ENCODE results near the gene ZBTB20.

Gene ZBTB20

DNA sequence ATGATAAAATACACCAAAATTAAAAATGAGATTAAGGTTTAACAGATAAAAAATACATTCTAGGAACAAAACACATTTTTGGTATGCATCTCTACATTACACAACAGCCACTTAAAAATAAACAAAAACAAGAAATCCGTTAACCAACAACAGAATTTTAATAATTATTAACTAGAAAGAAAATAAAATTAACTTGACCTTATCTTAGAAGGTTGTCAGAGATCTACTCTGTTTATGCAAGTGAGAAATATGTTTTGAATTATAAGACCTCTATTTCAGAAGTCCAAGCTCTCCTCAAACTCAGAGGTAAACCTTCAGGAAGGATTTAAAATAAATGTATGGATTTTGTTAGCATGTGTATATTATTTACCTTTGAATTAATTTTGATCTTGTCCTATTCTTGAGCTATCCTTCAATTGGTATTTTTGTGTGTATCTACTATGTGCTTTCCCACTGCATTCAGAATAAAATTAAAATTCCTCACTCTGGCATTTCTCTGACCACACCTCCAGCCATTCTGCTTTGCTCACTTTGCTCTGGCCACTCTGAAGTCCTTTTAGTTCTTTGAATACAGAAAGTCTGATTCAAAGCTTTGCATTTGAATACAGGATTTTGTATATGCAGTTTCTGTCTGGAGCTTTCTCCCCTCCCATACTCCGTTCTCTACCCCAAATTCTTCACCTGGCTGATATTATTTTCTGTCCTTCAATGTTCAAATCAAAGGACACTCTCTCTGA, 352.0 kb downstream of the ZBTB20 start:
- no peak overlapping the region for H2BK12ac ChIP-seq (ENCODE audit: low read length in 2 of 2)
- H3K27me3 ChIP-seq (ENCODE audit: control insufficient read depth in 1 of 2, insufficient read depth in 1 of 2, low read length in 2 of 2) = no peaks in the 10 kb centered on the region
- H2BK120ac ChIP-seq (ENCODE audit: low read depth, low read length) = no peak overlapping the region
- no peak overlapping the region for H3K4me2 ChIP-seq (ENCODE audit: low read length, poor library complexity, severe bottlenecking)
- H3K4me1 ChIP-seq (ENCODE audit: control insufficient read depth, insufficient read depth, low read depth, low read length) = no peaks in the 10 kb centered on the region
- no peak overlapping the region for H3K27ac ChIP-seq (ENCODE audit: low read length, poor library complexity, severe bottlenecking)
- peaks cover 0 to 2% of the 10 kb centered on the region in 2 experiments for H3K36me3 ChIP-seq (ENCODE audit: control insufficient read depth in 1 of 2, insufficient read depth in 2 of 2, low read depth in 1 of 2, low read length in 2 of 2)
- no peak for DNase-seq
- H2AFZ ChIP-seq (ENCODE audit: low read depth, low read length) = no peak overlapping the region
- no peak overlapping the region for H4K8ac ChIP-seq (ENCODE audit: low read length)
- no peak overlapping the region for H3K23ac ChIP-seq (ENCODE audit: low read length in 2 of 2)
- WGBS = 65% methylated on average over 1 of the region's 2 CpGs
- H2BK15ac ChIP-seq (ENCODE audit: low read depth, poor library complexity, severe bottlenecking) = no peak overlapping the region
- no peak overlapping the region for H3K4me3 ChIP-seq (ENCODE audit: insufficient read depth in 1 of 2, low read depth in 1 of 2, low read length in 2 of 2)
- H3K79me1 ChIP-seq (replicated peaks; ENCODE audit: low read length, poor library complexity, severe bottlenecking) = no peaks in the 10 kb centered on the region
- H4K91ac ChIP-seq (ENCODE audit: low read length) = no peak overlapping the region
- H2BK5ac ChIP-seq (ENCODE audit: low read depth, low read length, poor library complexity, severe bottlenecking) = no peak overlapping the region
- no peak overlapping the region for H3K18ac ChIP-seq (ENCODE audit: low read depth in 1 of 2, low read length in 2 of 2)
- H3K14ac ChIP-seq (ENCODE audit: low read length in 2 of 2) = no peak overlapping the region
- H3K4ac ChIP-seq (ENCODE audit: low read depth in 1 of 2, low read length in 2 of 2) = no peak overlapping the region
- H3K9ac ChIP-seq (ENCODE audit: low read length) = no peak overlapping the region
- no peaks in the 10 kb centered on the region for H3K9me3 ChIP-seq (ENCODE audit: control insufficient read depth, low read length)
- H2AK5ac ChIP-seq (ENCODE audit: low read length, severe bottlenecking) = no peak overlapping the region

GRCh38 chr3:114792159-114792918, 354.7 kb downstream of the ZBTB20 start:
- no peaks in the 10 kb centered on the region for H3K27me3 ChIP-seq (ENCODE audit: control insufficient read depth in 1 of 2, insufficient read depth in 1 of 2, low read length in 2 of 2)
- no peak overlapping the region for H2BK15ac ChIP-seq (ENCODE audit: low read depth, poor library complexity, severe bottlenecking)
- H3K4ac ChIP-seq (ENCODE audit: low read depth in 1 of 2, low read length in 2 of 2) = no peak overlapping the region
- 83% methylated on average over 1 of the region's 2 CpGs for WGBS
- no peak overlapping the region for H2BK5ac ChIP-seq (ENCODE audit: low read depth, low read length, poor library complexity, severe bottlenecking)
- H4K8ac ChIP-seq (ENCODE audit: low read length) = no peak overlapping the region
- H4K91ac ChIP-seq (ENCODE audit: low read length) = no peak overlapping the region
- no peak overlapping the region for H2BK120ac ChIP-seq (ENCODE audit: low read depth, low read length)
- no peak overlapping the region for H3K9ac ChIP-seq (ENCODE audit: low read length)
- H3K4me1 ChIP-seq (ENCODE audit: control insufficient read depth, insufficient read depth, low read depth, low read length) = no peaks in the 10 kb centered on the region
- no peak overlapping the region for H2BK12ac ChIP-seq (ENCODE audit: low read length in 2 of 2)
- no peak overlapping the region for H3K18ac ChIP-seq (ENCODE audit: low read depth in 1 of 2, low read length in 2 of 2)
- no peak overlapping the region for H3K14ac ChIP-seq (ENCODE audit: low read length in 2 of 2)
- no peaks in the 10 kb centered on the region for H3K9me3 ChIP-seq (ENCODE audit: control insufficient read depth, low read length)
- H2AK5ac ChIP-seq (ENCODE audit: low read length, severe bottlenecking) = no peak overlapping the region
- no peaks in the 10 kb centered on the region for H3K79me1 ChIP-seq (replicated peaks; ENCODE audit: low read length, poor library complexity, severe bottlenecking)
- H3K4me2 ChIP-seq (ENCODE audit: low read length, poor library complexity, severe bottlenecking) = no peak overlapping the region
- no peak for DNase-seq
- no peak overlapping the region for H3K23ac ChIP-seq (ENCODE audit: low read length in 2 of 2)
- H2AFZ ChIP-seq (ENCODE audit: low read depth, low read length) = no peak overlapping the region
- H3K36me3 ChIP-seq (ENCODE audit: control insufficient read depth in 1 of 2, insufficient read depth in 2 of 2, low read depth in 1 of 2, low read length in 2 of 2) = no peaks in the 10 kb centered on the region
- H3K4me3 ChIP-seq (ENCODE audit: insufficient read depth in 1 of 2, low read depth in 1 of 2, low read length in 2 of 2) = no peak overlapping the region
- no peak overlapping the region for H3K27ac ChIP-seq (ENCODE audit: low read length, poor library complexity, severe bottlenecking)

DNA sequence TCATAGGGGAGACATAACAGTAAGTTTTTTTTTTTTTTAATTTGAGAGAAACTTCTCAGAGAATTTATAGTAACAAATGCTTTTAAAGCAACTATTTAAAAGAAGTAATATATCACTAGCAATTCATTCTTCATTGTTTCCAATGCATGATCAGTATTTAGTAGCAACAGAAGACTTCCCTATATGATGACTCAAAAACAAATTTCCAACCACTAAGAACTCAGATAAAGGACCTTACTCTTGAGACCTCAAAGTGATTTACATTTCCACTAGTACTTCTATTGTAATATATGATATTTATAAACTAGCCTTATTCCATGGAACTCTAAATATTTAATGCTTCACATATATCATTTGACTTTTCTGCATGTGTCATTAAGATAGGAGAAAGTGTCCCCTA, 356.3 kb downstream of the ZBTB20 start:
- H4K91ac ChIP-seq (ENCODE audit: low read length) = no peak overlapping the region
- no peak overlapping the region for H3K9ac ChIP-seq (ENCODE audit: low read length)
- no peak overlapping the region for H2AFZ ChIP-seq (ENCODE audit: low read depth, low read length)
- H3K23ac ChIP-seq (ENCODE audit: low read length in 2 of 2) = no peak overlapping the region
- no peak overlapping the region for H2BK5ac ChIP-seq (ENCODE audit: low read depth, low read length, poor library complexity, severe bottlenecking)
- H3K4me2 ChIP-seq (ENCODE audit: low read length, poor library complexity, severe bottlenecking) = no peak overlapping the region
- H3K27me3 ChIP-seq (ENCODE audit: control insufficient read depth in 1 of 2, insufficient read depth in 1 of 2, low read length in 2 of 2) = no peaks in the 10 kb centered on the region
- no peak overlapping the region for H3K18ac ChIP-seq (ENCODE audit: low read depth in 1 of 2, low read length in 2 of 2)
- H2BK12ac ChIP-seq (ENCODE audit: low read length in 2 of 2) = no peak overlapping the region
- no peaks in the 10 kb centered on the region for H3K9me3 ChIP-seq (ENCODE audit: control insufficient read depth, low read length)
- no peak overlapping the region for H3K4me3 ChIP-seq (ENCODE audit: insufficient read depth in 1 of 2, low read depth in 1 of 2, low read length in 2 of 2)
- no peaks in the 10 kb centered on the region for H3K4me1 ChIP-seq (ENCODE audit: control insufficient read depth, insufficient read depth, low read depth, low read length)
- H3K36me3 ChIP-seq (ENCODE audit: control insufficient read depth in 1 of 2, insufficient read depth in 2 of 2, low read depth in 1 of 2, low read length in 2 of 2) = no peaks in the 10 kb centered on the region
- no peak overlapping the region for H4K8ac ChIP-seq (ENCODE audit: low read length)
- no peaks in the 10 kb centered on the region for H3K79me1 ChIP-seq (replicated peaks; ENCODE audit: low read length, poor library complexity, severe bottlenecking)
- H3K27ac ChIP-seq (ENCODE audit: low read length, poor library complexity, severe bottlenecking) = no peak overlapping the region
- no peak overlapping the region for H2BK120ac ChIP-seq (ENCODE audit: low read depth, low read length)
- H3K4ac ChIP-seq (ENCODE audit: low read depth in 1 of 2, low read length in 2 of 2) = no peak overlapping the region
- DNase-seq = no peak
- no peak overlapping the region for H2BK15ac ChIP-seq (ENCODE audit: low read depth, poor library complexity, severe bottlenecking)
- no peak overlapping the region for H3K14ac ChIP-seq (ENCODE audit: low read length in 2 of 2)
- no peak overlapping the region for H2AK5ac ChIP-seq (ENCODE audit: low read length, severe bottlenecking)

GRCh38 chr3:114789803-114790202, 357.3 kb downstream of the ZBTB20 start:
- H2BK120ac ChIP-seq (ENCODE audit: low read depth, low read length) = no peak overlapping the region
- H3K27ac ChIP-seq (ENCODE audit: low read length, poor library complexity, severe bottlenecking) = no peak overlapping the region
- no peak overlapping the region for H2BK12ac ChIP-seq (ENCODE audit: low read length in 2 of 2)
- no peak overlapping the region for H4K8ac ChIP-seq (ENCODE audit: low read length)
- H3K23ac ChIP-seq (ENCODE audit: low read length in 2 of 2) = no peak overlapping the region
- no peaks in the 10 kb centered on the region for H3K79me1 ChIP-seq (replicated peaks; ENCODE audit: low read length, poor library complexity, severe bottlenecking)
- WGBS = no CpG with 5 or more reads among the region's 1 CpG
- no peaks in the 10 kb centered on the region for H3K9me3 ChIP-seq (ENCODE audit: control insufficient read depth, low read length)
- H3K4me3 ChIP-seq (ENCODE audit: insufficient read depth in 1 of 2, low read depth in 1 of 2, low read length in 2 of 2) = no peak overlapping the region
- DNase-seq = no peak
- no peak overlapping the region for H3K14ac ChIP-seq (ENCODE audit: low read length in 2 of 2)
- H2AFZ ChIP-seq (ENCODE audit: low read depth, low read length) = no peak overlapping the region
- no peak overlapping the region for H4K91ac ChIP-seq (ENCODE audit: low read length)
- no peaks in the 10 kb centered on the region for H3K4me1 ChIP-seq (ENCODE audit: control insufficient read depth, insufficient read depth, low read depth, low read length)
- no peaks in the 10 kb centered on the region for H3K27me3 ChIP-seq (ENCODE audit: control insufficient read depth in 1 of 2, insufficient read depth in 1 of 2, low read length in 2 of 2)
- H3K9ac ChIP-seq (ENCODE audit: low read length) = no peak overlapping the region
- H3K4ac ChIP-seq (ENCODE audit: low read depth in 1 of 2, low read length in 2 of 2) = no peak overlapping the region
- no peak overlapping the region for H2AK5ac ChIP-seq (ENCODE audit: low read length, severe bottlenecking)
- H2BK5ac ChIP-seq (ENCODE audit: low read depth, low read length, poor library complexity, severe bottlenecking) = no peak overlapping the region
- no peak overlapping the region for H3K18ac ChIP-seq (ENCODE audit: low read depth in 1 of 2, low read length in 2 of 2)
- no peaks in the 10 kb centered on the region for H3K36me3 ChIP-seq (ENCODE audit: control insufficient read depth in 1 of 2, insufficient read depth in 2 of 2, low read depth in 1 of 2, low read length in 2 of 2)
- no peak overlapping the region for H3K4me2 ChIP-seq (ENCODE audit: low read length, poor library complexity, severe bottlenecking)
- H2BK15ac ChIP-seq (ENCODE audit: low read depth, poor library complexity, severe bottlenecking) = no peak overlapping the region
